Measurements from ENCODE around the gene KCTD20. TPM values are rescaled to one million over a fixed set of nuclear protein-coding genes. Genes with fewer than 3 reads are reported as not detected.

The KCTD20 gene
- total and polyA plus RNA-seq, 2 of the 13 experiments (the other 11 are each of a cell fraction or from before 2014, with no cell fraction given) = 52.7 to 67.1 TPM

- TF ChIP-seq, protein P1, sequence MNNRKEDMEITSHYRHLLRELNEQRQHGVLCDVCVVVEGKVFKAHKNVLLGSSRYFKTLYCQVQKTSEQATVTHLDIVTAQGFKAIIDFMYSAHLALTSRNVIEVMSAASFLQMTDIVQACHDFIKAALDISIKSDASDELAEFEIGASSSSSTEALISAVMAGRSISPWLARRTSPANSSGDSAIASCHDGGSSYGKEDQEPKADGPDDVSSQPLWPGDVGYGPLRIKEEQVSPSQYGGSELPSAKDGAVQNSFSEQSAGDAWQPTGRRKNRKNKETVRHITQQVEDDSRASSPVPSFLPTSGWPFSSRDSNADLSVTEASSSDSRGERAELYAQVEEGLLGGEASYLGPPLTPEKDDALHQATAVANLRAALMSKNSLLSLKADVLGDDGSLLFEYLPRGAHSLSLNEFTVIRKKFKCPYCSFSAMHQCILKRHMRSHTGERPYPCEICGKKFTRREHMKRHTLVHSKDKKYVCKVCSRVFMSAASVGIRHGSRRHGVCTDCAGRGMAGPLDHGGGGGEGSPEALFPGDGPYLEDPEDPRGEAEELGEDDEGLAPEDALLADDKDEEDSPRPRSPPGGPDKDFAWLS (CRISPR knock-in tag; IDR thresholded peaks at IDR 0.05; ENCODE audit: borderline replicate concordance) = 0 out of 2 replicates have a peak, but pooled peaks have one; percentile 13
- TF ChIP-seq ZNF891 (CRISPR knock-in tag; IDR thresholded peaks at IDR 0.05) (peak; percentile 77; the same call in 1 of the 2 replicates), ZKSCAN1 (IDR thresholded peaks at IDR 0.05; ENCODE audit: low read length) (no peak), SOX13 (IDR thresholded peaks at IDR 0.05) (no peak), SOX13 (CRISPR knock-in tag; conservative IDR thresholded peaks at IDR 0.05 in 1 of 2, IDR thresholded peaks at IDR 0.05 in 1 of 2) (peak in 1 of 2 experiments; percentile 28; a peak in 1 of 4 replicates), NCOA2 (CRISPR knock-in tag; IDR thresholded peaks at IDR 0.05) (peak; percentile 65; the same call in 1 of the 2 replicates), GTF2F1 (IDR thresholded peaks at IDR 0.05; ENCODE audit: low read length) (0 out of 2 replicates have a peak, but pooled peaks have one; percentile 56), RXRA (CRISPR knock-in tag; IDR thresholded peaks at IDR 0.05) (peak; percentile 80), PLRG1 (conservative IDR thresholded peaks at IDR 0.05) (no peak), ZIK1 (CRISPR knock-in tag; IDR thresholded peaks at IDR 0.05; ENCODE audit: borderline replicate concordance, low read depth) (peak; percentile 96), CBX1 (IDR thresholded peaks at IDR 0.05; ENCODE audit: low read depth) (peak; percentile 14), ZNF510 (CRISPR knock-in tag; IDR thresholded peaks at IDR 0.05; ENCODE audit: low read depth) (no peak; the same call in none of the 2 replicates), ZFP36L2 (CRISPR knock-in tag; IDR thresholded peaks at IDR 0.05) (0 out of 2 replicates have a peak, but pooled peaks have one; percentile 74), MTA1 (CRISPR knock-in tag; IDR thresholded peaks at IDR 0.05; ENCODE audit: borderline replicate concordance) (peak; percentile 78), MLX (CRISPR knock-in tag; IDR thresholded peaks at IDR 0.05) (peak; percentile 71; the same call in 1 of the 2 replicates), ZNF274 (CRISPR knock-in tag; IDR thresholded peaks at IDR 0.05) (peak; percentile 95; the same call in 1 of the 2 replicates), ISX (CRISPR knock-in tag; conservative IDR thresholded peaks at IDR 0.05) (no peak), KMT2A (CRISPR knock-in tag; IDR thresholded peaks at IDR 0.05) (peak; percentile 85), ARNT2 (CRISPR knock-in tag; IDR thresholded peaks at IDR 0.05; ENCODE audit: low read depth) (peak; percentile 95)
- TF ChIP-seq, protein P2, sequence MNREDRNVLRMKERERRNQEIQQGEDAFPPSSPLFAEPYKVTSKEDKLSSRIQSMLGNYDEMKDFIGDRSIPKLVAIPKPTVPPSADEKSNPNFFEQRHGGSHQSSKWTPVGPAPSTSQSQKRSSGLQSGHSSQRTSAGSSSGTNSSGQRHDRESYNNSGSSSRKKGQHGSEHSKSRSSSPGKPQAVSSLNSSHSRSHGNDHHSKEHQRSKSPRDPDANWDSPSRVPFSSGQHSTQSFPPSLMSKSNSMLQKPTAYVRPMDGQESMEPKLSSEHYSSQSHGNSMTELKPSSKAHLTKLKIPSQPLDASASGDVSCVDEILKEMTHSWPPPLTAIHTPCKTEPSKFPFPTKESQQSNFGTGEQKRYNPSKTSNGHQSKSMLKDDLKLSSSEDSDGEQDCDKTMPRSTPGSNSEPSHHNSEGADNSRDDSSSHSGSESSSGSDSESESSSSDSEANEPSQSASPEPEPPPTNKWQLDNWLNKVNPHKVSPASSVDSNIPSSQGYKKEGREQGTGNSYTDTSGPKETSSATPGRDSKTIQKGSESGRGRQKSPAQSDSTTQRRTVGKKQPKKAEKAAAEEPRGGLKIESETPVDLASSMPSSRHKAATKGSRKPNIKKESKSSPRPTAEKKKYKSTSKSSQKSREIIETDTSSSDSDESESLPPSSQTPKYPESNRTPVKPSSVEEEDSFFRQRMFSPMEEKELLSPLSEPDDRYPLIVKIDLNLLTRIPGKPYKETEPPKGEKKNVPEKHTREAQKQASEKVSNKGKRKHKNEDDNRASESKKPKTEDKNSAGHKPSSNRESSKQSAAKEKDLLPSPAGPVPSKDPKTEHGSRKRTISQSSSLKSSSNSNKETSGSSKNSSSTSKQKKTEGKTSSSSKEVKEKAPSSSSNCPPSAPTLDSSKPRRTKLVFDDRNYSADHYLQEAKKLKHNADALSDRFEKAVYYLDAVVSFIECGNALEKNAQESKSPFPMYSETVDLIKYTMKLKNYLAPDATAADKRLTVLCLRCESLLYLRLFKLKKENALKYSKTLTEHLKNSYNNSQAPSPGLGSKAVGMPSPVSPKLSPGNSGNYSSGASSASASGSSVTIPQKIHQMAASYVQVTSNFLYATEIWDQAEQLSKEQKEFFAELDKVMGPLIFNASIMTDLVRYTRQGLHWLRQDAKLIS (CRISPR knock-in tag; IDR thresholded peaks at IDR 0.05) = peak; percentile 79
These were observed at the start of gene KCTD20, which contains the start of gene PXT1 (continued) for GRCh38 chr6:36442671-36443470.

Data from HepG2 (cell line).